Fibroblast of skin of left biceps (primary cell): ENCODE data around the gene RIC3.
A peak's percentile ranks its signal among the peaks of the same experiment; 100 is the strongest.

Experiments
- DNase-seq, 2 experiments: peaks; one replicate each; pipeline ENCODE4 v3.0.0-alpha.2; 2013; ENCODE audit warnings: low read depth in 2 of 2

Gene RIC3

DNA sequence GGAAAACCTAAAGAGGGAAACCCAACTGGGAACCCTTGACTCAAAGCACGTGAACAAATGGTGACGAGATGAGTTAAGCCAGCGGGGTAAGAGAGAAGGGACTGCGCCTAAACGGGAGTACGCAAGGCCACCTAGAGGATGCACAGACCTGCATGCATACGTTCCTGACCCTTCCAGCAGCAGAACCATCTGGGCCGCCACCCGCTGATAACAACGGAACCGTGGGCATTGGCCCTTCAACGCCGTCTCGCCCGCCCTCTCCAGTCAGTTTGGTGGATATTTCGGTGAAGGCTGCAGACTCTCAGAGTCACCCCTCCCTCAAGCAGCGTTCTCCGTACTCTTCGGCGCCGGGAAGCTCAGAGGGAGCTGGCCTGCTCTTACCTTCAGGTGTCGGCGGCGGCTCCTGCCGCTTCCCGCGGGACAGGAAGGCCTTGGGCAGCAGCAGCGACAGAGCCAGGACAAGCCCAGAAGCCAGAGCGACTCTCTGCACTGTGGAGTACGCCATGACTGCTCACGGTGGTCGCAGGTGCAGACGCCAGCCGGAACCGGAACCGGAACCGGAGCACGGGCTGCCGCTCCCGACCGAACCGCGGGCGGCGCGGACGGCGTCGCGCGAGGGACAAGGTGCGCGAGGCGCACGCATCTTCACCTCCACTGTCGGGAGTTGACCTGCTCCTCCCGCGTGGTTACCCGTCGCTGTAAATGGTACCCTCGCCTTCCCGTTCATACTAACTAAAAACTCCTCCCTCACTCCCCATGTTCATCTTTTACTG is at the start of gene RIC3:
TSS of gene RIC3 (minus strand) at position 541 of the 773 bp plus-strand sequence. CDS start at position 505, 36 bp downstream.
- DNase-seq = no peak

GRCh38 chr11:8218409-8218808 is 49.6 kb upstream of the RIC3 start:
- no peak for DNase-seq

- DNase-seq = no peak
Measured at GRCh38 chr11:8217926-8218325, 49.1 kb upstream of the RIC3 start.

GRCh38 chr11:8217136-8217535 is 48.3 kb upstream of the RIC3 start:
- DNase-seq = no peak

DNA sequence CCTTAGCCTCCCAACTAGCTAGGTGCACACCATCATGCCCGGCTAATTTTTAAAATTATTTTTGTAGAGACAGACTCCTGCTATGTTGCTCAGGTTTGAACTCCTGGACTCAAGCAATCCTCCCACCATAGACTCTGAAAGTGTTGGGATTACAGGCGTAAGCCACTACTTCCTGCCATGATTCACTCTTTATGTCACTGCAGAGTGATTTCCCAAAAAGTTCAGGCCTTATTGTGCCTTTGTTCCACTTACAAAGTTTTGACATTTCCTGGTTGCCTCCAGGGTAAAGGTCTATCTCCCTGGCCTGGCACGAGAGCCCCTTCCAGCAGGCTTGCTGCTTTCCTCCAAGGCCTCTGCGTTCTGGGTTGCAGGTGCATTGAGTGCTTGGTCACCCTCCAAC is 44.6 kb upstream of the RIC3 start:
- no peak for DNase-seq

DNA sequence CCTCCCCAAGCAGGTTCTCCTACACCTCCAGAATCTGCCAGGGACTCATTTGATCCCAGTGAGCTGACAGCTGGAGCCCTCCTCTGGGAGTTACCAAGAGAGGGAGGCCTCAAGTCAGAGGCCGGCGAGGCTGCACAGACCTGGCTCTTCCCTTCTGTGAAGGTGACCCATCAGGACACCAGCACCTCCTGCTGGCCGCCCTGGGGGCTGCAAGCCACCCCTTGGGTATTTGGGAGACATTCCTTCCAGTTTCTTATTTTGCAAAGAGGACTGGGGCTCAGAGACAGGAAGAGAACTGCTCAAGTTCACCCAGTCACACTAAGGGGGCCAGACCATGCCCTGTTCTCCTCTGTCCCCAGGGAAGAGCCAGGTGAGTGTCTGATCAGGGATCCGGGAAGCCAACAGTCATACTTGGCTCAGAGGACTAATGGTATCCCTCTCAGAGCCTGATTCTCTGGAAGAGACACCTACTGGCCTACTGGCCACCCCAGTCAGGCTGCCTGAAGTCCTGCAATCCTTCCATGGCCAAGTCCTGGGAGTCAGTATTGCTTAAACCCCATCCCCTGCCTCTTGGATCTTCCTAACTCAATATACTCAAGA is 40.5 kb upstream of the RIC3 start:
- no peak for DNase-seq

DNA sequence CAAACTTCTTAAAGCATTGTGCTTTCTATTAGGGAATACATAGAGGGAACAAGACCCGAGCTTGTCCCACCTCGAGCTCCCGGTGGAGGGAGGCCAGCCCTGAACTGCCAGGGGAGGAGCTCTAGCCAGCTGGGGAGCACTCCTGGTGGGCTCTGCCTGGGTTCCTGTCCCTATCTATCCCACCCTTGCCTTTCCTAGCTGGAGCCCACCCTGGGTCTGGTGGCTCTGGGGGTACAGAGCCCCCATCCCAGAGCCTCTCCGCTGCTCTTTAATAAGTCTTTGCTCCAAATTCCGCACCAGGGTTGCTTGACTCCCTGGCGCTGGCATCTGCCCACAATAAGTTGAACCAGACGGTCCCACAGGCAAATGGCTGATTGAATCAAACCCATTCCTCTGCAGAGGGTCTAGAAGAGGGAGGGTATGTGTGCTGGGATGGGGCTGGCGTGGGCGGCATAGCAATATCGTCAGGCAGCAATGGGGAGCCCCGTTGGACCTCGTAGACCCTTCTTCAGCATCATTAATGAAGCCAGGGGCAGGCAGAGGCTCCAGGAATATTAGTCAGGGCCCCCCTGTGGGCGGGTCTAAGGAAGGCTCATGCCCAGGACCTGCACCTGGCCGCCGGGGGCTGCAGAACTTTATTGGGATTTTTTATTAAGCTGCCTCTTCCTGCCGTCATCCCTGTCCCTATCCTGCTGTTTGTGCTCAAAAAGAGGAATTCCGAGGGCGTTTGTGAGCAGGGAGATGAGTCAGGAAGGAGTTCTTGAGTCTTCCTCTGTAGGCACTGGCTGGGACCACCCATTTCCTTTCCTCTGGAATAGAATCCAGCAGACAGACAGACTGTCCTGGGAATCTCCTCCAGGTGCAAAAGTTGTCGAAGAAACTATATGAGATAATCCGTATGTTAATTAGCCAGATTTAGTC is 38.5 kb upstream of the RIC3 start:
- DNase-seq = no peak

DNA sequence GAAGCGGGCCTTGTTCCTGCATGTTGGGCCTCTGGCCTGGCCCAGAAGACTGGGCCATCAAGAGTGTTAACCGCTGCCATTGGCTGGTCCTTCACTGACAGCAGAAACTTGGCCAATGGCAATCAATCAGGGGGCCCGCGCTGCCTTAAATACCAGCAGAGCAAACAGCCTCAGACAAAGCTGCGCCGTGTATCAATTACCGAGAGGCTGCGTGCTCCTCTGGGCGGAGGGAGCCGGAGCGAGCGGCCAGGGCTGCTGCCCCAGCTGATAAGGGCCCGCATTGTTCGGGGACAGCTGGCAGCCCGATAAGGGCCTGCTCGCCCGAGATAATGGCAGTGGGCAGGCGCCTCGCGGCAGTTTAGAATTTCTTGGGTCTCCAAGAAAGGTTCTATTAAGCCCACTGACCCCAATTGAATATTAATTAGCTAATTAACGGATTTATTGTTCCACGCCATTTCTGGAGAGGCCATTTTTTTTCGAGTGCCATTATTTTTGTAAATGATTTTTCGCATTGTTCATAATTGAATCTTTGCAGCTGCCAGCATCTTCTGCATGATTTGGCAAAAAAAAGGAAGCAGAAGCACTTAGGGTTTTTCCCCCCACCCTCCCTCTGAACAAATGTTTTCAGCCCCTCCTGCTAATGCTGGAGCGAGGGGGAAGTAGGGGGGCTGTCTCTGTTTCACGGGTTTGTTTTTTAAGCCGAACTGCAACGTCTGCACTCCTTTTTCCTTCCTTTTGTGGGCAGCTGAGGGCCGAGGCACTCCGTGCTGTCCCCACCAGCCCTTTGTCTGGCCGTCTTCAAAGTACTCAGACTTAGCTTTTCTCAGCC is 37.6 kb upstream of the RIC3 start:
- no peak for DNase-seq

DNA sequence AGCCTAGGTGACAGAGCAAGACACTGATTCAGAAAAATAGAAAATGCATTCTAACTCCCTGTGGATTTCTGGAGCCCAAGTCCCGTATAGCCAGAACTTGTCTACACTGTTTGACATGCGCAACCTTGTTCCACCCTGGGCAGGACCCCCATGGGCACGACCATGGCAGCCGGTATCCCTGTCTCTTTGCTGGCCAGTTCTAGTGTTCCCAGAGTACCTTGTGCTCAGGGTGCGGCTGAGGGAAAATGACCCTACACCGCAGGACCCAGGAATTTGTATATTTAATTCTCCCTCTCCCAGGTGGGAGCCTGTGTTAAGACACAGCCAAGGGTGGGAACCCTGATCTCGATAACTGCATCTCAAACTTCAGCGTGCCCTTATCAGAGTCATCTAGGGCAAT is 36.7 kb upstream of the RIC3 start:
- DNase-seq = no peak

DNA sequence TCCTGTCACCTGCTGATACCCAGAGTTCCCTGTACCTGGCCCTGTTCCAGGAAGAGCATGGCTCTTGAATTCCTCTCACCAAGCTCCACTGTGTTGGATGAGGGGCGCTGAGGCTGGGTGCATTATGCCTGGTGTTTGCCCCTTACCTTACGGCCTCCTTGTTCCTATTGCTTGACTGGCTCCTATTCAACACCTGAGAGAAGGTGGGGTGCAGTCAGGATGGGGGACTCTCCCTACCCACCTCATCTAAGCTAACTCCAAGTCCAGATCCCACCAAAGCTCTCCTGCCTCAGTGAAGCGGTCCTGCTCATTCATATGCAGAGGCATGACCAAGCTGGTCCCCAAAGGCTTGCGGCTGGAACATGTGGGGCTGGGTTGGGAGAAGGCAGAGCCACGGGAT is 35.8 kb upstream of the RIC3 start:
- no peak for DNase-seq

DNA sequence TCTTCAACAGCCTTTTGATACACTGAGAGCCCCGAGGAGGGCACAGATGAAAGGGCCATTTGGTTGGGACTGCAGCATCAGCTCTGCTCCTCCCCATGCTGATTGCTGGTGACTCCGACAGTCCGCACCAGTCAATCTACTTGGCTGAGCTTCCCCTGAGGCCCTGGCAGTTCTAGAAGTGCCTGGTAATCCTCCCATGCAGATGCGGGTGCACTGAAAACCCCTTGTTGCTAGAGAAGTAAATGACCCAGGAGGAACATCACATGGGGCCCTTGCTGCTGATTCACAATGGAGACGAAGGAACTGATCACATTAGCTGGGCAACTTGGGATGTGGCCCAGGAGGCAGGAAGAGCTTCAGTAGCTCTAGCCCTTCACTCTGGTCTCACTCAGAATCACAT is 35.2 kb upstream of the RIC3 start:
- DNase-seq = no peak

- DNase-seq = no peak
Measured at GRCh38 chr11:8203414-8203715, 34.5 kb upstream of the RIC3 start.

- no peak for DNase-seq
Measured at GRCh38 chr11:8202516-8203413, 33.9 kb upstream of the RIC3 start.

- no peak for DNase-seq
Measured at GRCh38 chr11:8201644-8202365, 33.0 kb upstream of the RIC3 start.

- DNase-seq = no peak
Measured at GRCh38 chr11:8199676-8200075, 30.9 kb upstream of the RIC3 start.

DNA sequence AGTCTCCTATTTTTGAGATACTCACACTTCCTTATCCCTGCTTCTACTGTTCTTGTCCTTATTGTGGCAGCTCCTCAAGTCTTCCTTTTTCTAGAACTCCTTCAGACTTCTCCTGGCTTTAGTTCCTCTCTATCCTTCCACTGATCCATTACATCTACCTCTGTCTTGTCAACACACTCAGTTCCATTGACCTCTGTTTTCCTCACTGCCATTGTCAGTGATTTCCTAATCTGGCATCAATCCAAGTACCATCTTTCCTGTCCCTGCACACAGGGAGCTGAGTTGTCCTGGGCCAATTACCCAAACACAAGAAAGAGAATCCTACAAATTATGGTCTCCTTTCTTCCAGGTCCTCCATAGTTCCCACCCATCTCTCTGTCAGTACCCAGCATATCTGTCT is 27.9 kb upstream of the RIC3 start:
- no peak for DNase-seq

DNA sequence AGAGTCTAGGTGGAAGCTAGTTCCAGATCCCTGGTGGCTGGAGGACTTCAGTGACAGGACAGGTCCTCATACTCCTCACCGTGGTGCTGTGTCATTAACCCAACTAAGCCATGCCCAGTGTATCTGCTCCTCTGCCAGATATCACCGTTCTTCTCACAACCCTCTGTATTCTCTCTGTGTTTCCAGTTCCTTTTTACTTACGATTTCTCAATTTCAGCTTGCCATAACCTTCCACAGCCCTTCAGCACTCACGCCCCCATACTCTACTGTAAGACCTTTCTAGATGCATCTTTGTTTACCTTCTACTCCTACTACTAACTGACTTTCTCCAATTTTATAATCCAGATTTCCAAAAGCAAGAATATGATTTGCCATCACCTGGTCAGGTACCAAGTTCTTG is 26.1 kb upstream of the RIC3 start:
- no peak for DNase-seq

DNA sequence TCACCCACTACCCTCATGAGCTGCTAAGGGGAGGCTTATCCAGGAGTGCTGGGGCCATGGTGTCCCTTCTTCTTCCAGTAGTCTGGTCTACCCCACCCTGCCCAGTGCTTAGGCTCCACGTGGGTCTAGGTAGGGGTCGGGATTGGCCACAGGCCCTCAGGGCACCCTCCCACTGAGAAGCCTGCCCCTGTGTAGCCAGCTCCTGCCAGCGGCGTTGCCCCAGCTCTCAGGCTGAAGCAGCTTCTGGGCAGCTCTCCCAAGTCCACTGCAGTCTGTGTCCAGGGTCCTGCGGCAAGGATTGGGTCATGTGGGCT is 24.0 kb upstream of the RIC3 start:
- DNase-seq = no peak

DNA sequence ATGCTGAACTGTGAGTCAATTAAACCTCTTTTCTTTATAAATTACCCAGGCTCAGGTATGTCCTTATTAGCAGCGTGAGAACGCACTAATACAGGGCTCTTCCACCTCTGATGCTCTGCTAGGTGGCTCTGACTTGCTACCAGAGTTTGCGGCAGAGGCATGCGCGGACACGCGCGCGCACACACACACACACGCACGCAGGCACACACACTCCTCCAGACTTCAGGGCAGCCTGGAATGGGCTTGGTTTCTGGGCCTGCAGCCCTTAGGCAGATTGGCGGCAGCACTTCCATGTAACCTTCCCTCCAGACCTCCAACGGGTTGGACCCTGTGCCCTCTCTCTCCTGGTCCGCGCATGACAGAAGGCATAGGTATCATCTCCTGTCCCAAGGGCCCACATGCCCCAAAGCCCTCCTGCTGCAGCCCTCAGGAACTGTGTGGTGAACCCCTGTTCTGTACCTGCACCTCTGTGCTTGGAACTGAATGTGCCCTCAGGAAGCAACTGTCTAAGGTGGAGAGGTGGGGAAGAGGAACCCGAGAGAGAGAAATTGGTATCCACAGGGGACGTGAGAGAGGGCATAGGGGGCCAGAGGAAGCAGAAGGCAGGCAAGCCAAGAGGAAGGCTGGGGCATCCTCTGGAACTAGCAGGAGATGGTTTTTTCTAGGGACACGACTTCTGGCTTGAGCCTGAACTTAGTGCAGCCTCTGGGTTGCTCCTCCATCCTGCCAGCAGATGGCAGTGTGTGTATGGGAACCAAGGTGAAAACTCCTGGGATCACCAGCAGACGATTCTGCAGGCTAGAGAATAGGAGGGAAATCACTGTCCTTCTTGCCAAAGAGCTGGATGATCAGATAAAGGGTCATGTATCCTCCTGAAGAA is 23.4 kb upstream of the RIC3 start:
- DNase-seq = peak; percentile 12 to 13
